Loucy (cell line): ENCODE results near the gene UBE3C.

Source experiments
- H2AFZ ChIP-seq: fragments of 200-600 bp; sonication (generic); 2 replicates; pipeline ENCODE4 v1.6.0; 2016; ENCODE audit warnings: antibody characterized with exemption, mild to moderate bottlenecking, low read length, moderate library complexity
- H3F3A ChIP-seq: fragments of 200-600 bp; 2 replicates; pipeline ENCODE4 v1.6.0; 2016; ENCODE audit warnings: antibody characterized with exemption, low read depth, mild to moderate bottlenecking
- H3K27me3 ChIP-seq: fragments of 200-600 bp; sonication (generic); 2 replicates; pipeline ENCODE4 v1.6.1; 2014; ENCODE audit warnings: low read length, mild to moderate bottlenecking; ENCODE audit not compliant: insufficient read depth, poor library complexity, severe bottlenecking
- H3K36me3 ChIP-seq: fragments of 200-600 bp; sonication (generic); 2 replicates; pipeline ENCODE4 v1.6.1; 2016; ENCODE audit warnings: low read length; ENCODE audit not compliant: insufficient read depth
- H3K4me1 ChIP-seq: fragments of 200-600 bp; sonication (generic); 2 replicates; pipeline ENCODE4 v1.5.1; 2014; ENCODE audit warnings: low read length, mild to moderate bottlenecking; ENCODE audit not compliant: insufficient read depth, poor library complexity, severe bottlenecking
- H3K4me2 ChIP-seq: fragments of 200-600 bp; sonication (generic); 2 replicates; pipeline ENCODE4 v1.6.0; 2014; ENCODE audit warnings: antibody characterized with exemption, low read length, low read depth, mild to moderate bottlenecking; ENCODE audit not compliant: poor library complexity, severe bottlenecking
- H3K4me3 ChIP-seq: fragments of 200-600 bp; sonication (generic); 2 replicates; pipeline ENCODE4 v1.5.1; 2014; ENCODE audit warnings: low read length, mild to moderate bottlenecking, mixed read lengths; ENCODE audit not compliant: poor library complexity, severe bottlenecking
- H3K79me2 ChIP-seq: fragments of 200-600 bp; sonication (generic); 2 replicates; pipeline ENCODE4 v1.6.1; 2014; ENCODE audit warnings: low read length; ENCODE audit not compliant: insufficient read depth
- H3K9ac ChIP-seq: fragments of 200-600 bp; sonication (generic); 2 replicates; pipeline ENCODE4 v1.6.0; 2014; ENCODE audit warnings: mild to moderate bottlenecking, low read depth, low read length, moderate library complexity; ENCODE audit not compliant: poor library complexity, severe bottlenecking
- H3K9me2 ChIP-seq: fragments of 200-600 bp; sonication (generic); replicated peaks from 2 replicates; pipeline ENCODE4 v1.6.1; 2016; ENCODE audit warnings: low read depth, low read length, mixed read lengths
- H3K9me3 ChIP-seq: fragments of 200-600 bp; sonication (generic); 2 replicates; pipeline ENCODE4 v1.6.1; 2014; ENCODE audit warnings: mild to moderate bottlenecking, antibody characterized with exemption, low read length, low read depth; ENCODE audit not compliant: insufficient read depth
- H4K20me1 ChIP-seq: fragments of 200-600 bp; sonication (generic); 2 replicates; pipeline ENCODE4 v1.6.0; 2014; ENCODE audit warnings: antibody characterized with exemption, low read length, mild to moderate bottlenecking; ENCODE audit not compliant: insufficient read depth, poor library complexity, severe bottlenecking
- EZH2phosphoT487 ChIP-seq: fragments of 200-600 bp; IDR thresholded peaks from 2 replicates; pipeline ENCODE4 v1.6.1; 2018; ENCODE audit warnings: antibody characterized with exemption, mild to moderate bottlenecking, moderate library complexity, borderline replicate concordance
- TF ChIP-seq, protein P1 (sequence below): fragments of 200-600 bp; sonication (generic); conservative IDR thresholded peaks from 2 replicates; pipeline ENCODE4 v1.5.1; 2014; ENCODE audit warnings: mild to moderate bottlenecking, antibody characterized with exemption, low read length

UBE3C gene

DNA sequence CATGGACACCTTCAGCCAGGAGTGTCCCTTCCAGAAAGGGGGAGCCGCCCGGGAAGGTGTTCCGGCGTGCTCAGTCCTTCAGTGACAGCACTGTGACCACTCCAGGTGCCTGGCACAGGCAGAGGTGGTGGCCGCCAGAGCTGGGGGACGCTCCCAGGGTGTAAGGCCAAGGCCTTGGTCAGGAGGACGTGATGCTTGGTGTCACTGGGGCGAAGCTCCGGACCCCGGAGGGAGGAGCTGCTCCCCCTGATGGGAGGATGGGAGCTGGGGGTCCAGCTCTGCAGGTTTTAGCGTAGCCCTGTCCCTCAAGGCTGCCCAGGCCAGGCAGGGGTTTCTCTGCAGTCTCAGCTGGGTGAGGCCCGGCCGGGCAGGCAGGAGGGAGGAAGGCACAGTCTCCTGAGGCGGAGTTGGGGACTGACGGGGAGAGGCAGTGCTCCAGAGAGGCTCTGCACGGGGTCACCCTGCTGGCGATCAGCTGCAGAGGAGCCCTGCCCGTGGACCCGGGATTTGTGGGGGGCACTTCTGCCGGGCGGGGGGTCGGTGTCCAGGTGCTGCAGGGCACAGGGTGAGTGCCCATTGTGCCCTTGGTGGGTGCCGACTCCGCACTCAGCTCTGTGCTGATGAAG is 141.6 kb downstream of the UBE3C start:
- no peak overlapping the region for H3K4me2 ChIP-seq
- H3K79me2 ChIP-seq: no peaks in the 10 kb centered on the region
- peaks cover 17% of the 10 kb centered on the region for H3K4me1 ChIP-seq
- no peaks in the 10 kb centered on the region for H4K20me1 ChIP-seq
- H3K9ac ChIP-seq: no peak overlapping the region
- no peak overlapping the region for H2AFZ ChIP-seq
- no peaks in the 10 kb centered on the region for H3K9me2 ChIP-seq
- H3K27me3 ChIP-seq: no peaks in the 10 kb centered on the region
- no peaks in the 10 kb centered on the region for H3K9me3 ChIP-seq
- H3F3A ChIP-seq: no peaks in the 10 kb centered on the region
- no peak overlapping the region for H3K4me3 ChIP-seq
- H3K36me3 ChIP-seq: no peaks in the 10 kb centered on the region
- TF ChIP-seq, protein P1, sequence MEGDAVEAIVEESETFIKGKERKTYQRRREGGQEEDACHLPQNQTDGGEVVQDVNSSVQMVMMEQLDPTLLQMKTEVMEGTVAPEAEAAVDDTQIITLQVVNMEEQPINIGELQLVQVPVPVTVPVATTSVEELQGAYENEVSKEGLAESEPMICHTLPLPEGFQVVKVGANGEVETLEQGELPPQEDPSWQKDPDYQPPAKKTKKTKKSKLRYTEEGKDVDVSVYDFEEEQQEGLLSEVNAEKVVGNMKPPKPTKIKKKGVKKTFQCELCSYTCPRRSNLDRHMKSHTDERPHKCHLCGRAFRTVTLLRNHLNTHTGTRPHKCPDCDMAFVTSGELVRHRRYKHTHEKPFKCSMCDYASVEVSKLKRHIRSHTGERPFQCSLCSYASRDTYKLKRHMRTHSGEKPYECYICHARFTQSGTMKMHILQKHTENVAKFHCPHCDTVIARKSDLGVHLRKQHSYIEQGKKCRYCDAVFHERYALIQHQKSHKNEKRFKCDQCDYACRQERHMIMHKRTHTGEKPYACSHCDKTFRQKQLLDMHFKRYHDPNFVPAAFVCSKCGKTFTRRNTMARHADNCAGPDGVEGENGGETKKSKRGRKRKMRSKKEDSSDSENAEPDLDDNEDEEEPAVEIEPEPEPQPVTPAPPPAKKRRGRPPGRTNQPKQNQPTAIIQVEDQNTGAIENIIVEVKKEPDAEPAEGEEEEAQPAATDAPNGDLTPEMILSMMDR: no peak
- TF ChIP-seq EZH2phosphoT487: no peak

DNA sequence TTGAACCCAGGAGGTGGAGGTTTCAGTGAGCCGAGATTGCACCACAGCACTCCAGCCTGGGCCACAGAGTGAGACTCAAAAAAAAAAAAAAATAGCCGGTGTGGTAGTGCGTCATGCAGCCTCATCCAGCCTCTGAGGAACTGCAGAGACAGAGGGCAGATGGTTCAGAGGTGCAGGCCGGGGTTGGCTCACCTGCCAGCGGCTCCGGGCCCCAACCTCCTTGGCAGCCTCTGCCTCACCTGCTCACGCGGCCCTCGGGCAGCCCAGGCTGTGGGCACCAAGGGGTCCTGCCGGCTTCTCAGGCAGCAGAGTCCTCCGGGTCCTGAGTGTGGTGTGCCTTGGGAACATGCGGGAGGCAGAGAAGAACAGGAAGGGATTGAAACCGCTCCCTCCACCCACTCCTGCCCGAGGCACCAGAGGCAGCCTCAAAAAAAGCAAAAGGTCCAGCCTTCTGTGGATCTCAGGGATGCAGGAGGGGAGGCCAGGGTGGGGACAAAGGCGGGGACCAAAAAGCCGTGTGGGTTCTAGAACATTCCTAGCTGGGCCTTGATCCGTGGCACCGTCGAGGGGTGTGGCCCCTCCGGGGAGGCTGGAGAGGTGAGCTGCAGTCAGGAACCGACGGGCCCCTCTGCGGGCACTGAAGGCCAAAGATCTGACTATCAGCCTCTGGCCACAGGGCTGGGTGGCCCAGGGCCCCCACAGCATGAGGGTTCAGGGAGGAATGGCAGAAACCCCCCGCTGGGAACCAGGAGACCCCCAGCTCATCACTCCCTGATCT is 142.7 kb downstream of the UBE3C start:
- peaks cover 11% of the 10 kb centered on the region for H3K4me1 ChIP-seq
- no peaks in the 10 kb centered on the region for H3K79me2 ChIP-seq
- H3K9me2 ChIP-seq: no peaks in the 10 kb centered on the region
- H3K9ac ChIP-seq: no peak overlapping the region
- H3K27me3 ChIP-seq: no peaks in the 10 kb centered on the region
- no peak overlapping the region for H3K4me2 ChIP-seq
- no peaks in the 10 kb centered on the region for H3F3A ChIP-seq
- H3K9me3 ChIP-seq: no peaks in the 10 kb centered on the region
- H3K36me3 ChIP-seq: no peaks in the 10 kb centered on the region
- no peaks in the 10 kb centered on the region for H4K20me1 ChIP-seq
- no peak for TF ChIP-seq EZH2phosphoT487
- TF ChIP-seq, protein P1: no peak
- no peak overlapping the region for H2AFZ ChIP-seq
- H3K4me3 ChIP-seq: no peak overlapping the region

DNA sequence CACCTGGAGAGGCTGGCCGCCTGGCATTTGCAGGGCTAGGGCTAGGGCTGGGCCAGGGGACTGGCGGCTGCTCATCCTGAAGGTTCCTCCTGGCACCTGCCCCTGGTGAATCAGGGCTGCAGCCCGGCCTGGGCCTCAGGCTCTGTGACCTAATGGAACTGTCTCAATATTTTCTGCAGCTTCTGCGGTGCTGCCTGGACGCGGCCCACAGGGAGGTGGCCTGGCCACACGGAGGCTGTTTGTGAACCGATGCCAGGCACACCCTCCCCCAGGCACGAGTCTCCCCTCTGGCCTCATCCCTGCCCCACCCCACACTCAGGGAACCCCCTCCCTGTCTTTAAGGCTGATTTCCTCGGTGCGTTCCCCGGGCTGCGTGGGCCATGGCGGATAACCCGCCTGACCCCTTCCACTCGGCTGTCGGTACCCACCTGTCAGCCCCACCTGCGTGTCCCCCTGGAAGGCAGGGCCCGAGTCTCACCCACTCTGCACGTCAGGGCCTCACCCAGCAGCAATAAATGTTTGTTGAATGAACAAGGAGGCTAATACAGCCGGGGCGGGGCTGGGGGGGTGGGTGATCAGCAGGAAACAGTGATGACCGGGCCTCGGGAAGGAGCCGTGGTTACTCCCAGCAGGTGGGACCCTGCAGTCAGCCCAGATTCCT is 143.5 kb downstream of the UBE3C start:
- no peaks in the 10 kb centered on the region for H3K27me3 ChIP-seq
- H2AFZ ChIP-seq: no peak overlapping the region
- H4K20me1 ChIP-seq: no peaks in the 10 kb centered on the region
- no peaks in the 10 kb centered on the region for H3K36me3 ChIP-seq
- H3K9me2 ChIP-seq: no peaks in the 10 kb centered on the region
- peaks cover 3% of the 10 kb centered on the region for H3K4me1 ChIP-seq
- no peaks in the 10 kb centered on the region for H3K79me2 ChIP-seq
- no peak overlapping the region for H3K4me2 ChIP-seq
- H3K9me3 ChIP-seq: no peaks in the 10 kb centered on the region
- no peak overlapping the region for H3K4me3 ChIP-seq
- TF ChIP-seq, protein P1: no peak
- no peak for TF ChIP-seq EZH2phosphoT487
- H3F3A ChIP-seq: no peaks in the 10 kb centered on the region
- no peak overlapping the region for H3K9ac ChIP-seq
